GM18502 (cell line): ENCODE results near the gene CFB.
"Not testable (repeated sequence)": the region's sequence is repeated elsewhere in the genome, so short reads cannot be mapped to it uniquely, and the experiment has no call there.

Source experiments
- ATAC-seq: cut with Tn5 transposase; IDR thresholded peaks from one replicate; pipeline ENCODE4 v1.9.1; 2021; ENCODE audit warnings: mild to moderate bottlenecking; ENCODE audit not compliant: unreplicated experiment, poor library complexity

CFB gene

GRCh38 chr6:31911826-31912585, 33.9 kb upstream of the CFB start:
- no peak for ATAC-seq

DNA sequence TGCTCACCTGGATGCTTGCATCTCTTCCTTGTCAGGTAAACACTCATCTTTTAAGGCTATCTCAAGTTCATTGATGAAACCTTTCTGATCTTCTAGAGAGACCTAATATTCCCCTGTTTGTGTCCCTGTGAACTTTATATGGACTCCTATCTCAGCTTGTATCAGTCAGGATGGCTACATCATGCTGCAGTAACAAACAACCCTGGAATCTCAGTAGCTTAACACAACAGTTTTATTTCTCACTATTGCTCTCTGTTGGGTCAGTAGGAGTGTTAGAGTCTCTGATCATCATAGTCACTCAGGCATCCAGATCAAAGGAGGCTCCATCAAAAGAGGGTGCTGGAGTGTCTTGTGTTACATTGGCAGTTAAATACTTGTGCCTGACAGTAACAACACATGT, 30.5 kb upstream of the CFB start:
- no peak for ATAC-seq

DNA sequence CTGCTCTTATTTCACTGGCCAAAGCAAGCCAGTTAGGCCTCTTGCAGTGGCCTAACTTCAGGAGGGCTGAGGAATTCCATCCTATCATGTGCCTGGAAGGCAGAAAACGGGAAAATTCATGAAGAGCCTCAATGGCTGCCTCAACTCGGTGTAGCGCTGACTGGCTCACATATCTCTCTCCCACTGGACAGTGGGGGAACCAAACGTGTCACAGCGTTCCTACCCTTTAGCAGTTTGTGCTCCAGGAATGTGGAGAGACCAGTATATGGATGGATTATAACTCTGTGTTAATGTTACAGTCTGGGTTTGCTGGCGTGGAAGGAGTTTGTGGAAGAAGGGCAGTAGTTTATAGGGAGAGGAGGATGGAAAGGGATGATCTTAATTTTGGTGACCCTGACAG, 30.1 kb upstream of the CFB start:
- ATAC-seq: no peak

DNA sequence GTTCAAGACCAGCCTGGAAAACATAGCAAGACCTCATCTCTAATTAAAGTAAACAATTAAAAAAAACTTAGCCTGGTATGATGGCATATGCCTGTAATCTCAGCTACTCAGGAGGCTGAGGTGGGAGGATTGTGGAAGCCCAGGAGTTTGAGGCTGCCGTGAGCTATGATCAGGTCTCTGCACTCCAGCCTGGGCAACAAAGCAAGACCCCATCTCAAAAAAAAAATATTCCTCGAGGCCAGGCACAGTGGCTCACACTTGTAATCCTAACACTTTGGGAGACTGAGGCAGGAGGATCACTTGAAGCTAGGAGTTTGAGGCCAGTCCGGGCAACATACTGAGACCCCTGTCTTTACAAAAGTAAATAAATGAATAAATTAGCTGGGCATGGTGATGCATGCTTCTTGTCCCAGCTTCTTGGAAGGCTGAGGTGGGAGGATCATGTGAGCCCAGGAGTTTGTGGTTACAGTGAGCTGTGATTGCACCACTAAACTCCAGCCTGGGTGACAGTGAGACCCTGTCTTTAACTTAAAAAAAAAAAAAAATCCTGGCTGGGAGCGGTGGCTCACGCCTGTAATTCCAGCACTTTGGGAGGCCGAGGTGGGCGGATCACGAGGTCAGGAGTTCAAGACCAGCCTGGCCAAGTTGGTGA, 27.7 kb upstream of the CFB start:
- ATAC-seq: no peak

- no peak for ATAC-seq
Observed at GRCh38 chr6:31919624-31920303, 26.1 kb upstream of the CFB start.

DNA sequence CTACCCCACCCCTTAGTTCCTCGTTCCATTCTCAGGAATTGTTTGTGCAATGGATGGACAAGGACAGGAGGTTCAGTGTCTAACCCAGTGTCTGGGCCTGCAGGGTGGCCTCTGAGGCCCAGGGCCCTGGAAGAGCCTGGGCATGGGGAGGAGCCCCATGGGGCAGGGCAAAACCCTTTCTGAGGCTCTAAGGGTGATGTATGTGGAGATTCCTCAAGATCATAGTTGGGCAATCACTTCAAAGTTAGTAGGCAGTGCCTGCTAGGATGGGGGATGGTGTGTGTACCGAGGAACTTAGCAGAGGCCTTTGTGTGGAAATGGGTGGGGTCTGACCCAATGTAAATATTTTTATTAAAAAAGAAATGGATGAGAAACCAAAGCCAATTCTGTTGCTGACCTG, 25.1 kb upstream of the CFB start:
- ATAC-seq: no peak

GRCh38 chr6:31922942-31923341, 23.0 kb upstream of the CFB start:
- no peak for ATAC-seq

- ATAC-seq: no peak
Observed at GRCh38 chr6:31927242-31927862, 18.5 kb upstream of the CFB start, which contains the start of gene C2. Gene C2 (plus strand): TSS chr6:31927717. CDS start chr6:31927753, 36 bp downstream.

- no peak for ATAC-seq
Observed at GRCh38 chr6:31927863-31928671, 17.8 kb upstream of the CFB start.

DNA sequence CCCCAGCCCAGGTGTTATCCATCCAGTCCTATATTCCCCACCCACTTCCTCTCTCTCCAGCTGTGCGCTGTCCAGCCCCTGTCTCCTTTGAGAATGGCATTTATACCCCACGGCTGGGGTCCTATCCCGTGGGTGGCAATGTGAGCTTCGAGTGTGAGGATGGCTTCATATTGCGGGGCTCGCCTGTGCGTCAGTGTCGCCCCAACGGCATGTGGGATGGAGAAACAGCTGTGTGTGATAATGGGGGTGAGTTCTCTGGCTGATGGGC, 17.3 kb upstream of the CFB start:
- no peak for ATAC-seq

GRCh38 chr6:31930962-31931361, 14.9 kb upstream of the CFB start:
- no peak for ATAC-seq

DNA sequence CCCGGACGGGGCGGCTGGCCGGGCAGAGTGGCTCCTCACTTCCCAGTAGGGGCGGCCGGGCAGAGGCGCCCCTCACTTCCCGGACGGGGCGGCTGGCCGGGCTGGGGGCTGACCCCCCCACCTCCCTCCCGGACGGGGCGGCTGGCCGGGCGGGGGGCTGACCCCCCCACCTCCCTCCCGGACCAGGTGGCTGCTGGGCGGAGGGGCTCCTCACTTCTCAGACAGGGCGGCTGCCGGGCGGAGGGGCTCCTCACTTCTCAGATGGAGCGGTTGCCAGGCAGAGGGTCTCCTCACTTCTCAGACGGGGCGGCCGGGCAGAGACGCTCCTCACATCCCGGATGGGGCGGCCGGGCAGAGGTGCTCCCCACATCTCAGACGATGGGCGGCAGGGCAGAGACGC, 13.8 kb upstream of the CFB start:
- ATAC-seq: not testable (repeated sequence)

- no peak for ATAC-seq
Observed at GRCh38 chr6:31933537-31933936, 12.4 kb upstream of the CFB start.

DNA sequence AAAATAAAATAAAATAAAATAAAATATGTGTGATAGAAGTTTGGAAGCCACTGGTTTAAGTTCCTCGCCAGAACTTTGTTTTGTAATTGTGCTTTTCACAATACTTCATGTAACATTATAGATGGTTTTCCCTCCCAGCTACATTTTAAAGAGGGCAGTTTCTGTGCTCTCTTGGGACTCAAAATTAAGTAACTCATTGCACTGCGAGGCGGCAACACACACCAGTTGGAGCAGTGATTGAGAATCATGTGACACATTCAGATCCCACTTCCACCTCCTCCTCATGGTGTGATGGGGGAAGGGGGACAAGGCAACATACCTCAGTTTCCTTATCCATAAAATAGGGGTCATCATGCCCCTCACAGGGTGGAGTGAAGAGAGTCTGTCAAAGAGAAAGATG, 10.9 kb upstream of the CFB start:
- no peak for ATAC-seq

- ATAC-seq: no peak
Observed at GRCh38 chr6:31935823-31936222, 10.1 kb upstream of the CFB start.

GRCh38 chr6:31940256-31940664, 5.6 kb upstream of the CFB start:
- no peak for ATAC-seq

GRCh38 chr6:31943742-31944141, 2.2 kb upstream of the CFB start:
- no peak for ATAC-seq

- ATAC-seq: no peak
Observed at GRCh38 chr6:31945154-31945506, 765 bp upstream of the CFB start.

GRCh38 chr6:31946370-31946885, 533 bp downstream of the CFB start:
- no peak for ATAC-seq

GRCh38 chr6:31947070-31947675, 1.3 kb downstream of the CFB start:
- no peak for ATAC-seq
